22Rv1 (cell line): ENCODE data around the gene LCOR.

Source experiments
- CTCF ChIP-seq: fragments of 450-650 bp; IDR thresholded peaks from 2 replicates; pipeline ENCODE4 v1.5.1; 2017; ENCODE audit warnings: mild to moderate bottlenecking
- ZFX ChIP-seq: fragments of 450-650 bp; IDR thresholded peaks from 2 replicates; pipeline ENCODE4 v1.6.1; 2017; ENCODE audit warnings: antibody characterized with exemption, borderline replicate concordance

- no peak for TF ChIP-seq CTCF
- no peak for TF ChIP-seq ZFX
Observed at GRCh38 chr10:97028832-97029178, 196.7 kb downstream of the LCOR start.
